ENCODE data around the gene PTPRA.
A peak's percentile ranks its signal among the peaks of the same experiment; 100 is the strongest.
"Not testable (repeated sequence)": the region's sequence is repeated elsewhere in the genome, so short reads cannot be mapped to it uniquely, and the experiment has no call there.

The PTPRA gene

DNA sequence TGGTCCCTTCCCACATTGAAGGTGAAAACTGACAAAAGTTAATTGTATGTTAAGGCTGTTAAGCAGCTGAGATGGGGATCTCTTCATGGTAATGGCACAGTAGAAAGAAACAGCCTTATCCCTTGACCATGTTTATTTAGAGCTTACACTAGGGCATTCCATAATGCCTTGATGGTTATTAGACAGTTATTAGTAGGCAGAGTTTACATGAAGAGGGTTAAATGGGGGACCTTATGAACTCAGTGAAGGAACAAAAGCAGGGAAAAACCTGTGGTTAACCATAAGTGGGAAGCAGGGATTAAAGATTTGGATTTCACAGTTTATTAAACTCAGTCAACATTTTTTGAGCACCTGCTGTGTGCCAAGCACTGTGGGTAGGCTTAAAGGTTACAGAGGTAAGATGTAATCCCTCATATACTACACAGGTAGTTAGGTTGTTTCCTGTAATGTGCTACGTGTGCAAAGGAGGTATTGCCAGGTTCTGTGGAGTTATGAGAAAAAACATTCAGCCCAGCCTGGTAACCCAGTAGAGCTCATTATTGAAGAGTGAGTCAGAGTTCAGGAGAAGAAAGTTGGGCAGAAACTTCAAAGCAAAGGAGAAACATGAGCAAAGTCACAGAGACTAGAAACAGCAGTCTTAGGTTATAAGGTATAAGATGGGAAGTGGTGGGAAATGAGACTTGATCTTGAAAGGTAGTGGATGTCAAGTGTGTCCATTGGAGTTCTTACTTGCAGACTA lies 137.9 kb downstream of the PTPRA start:
- no peak for DNase-seq

DNA sequence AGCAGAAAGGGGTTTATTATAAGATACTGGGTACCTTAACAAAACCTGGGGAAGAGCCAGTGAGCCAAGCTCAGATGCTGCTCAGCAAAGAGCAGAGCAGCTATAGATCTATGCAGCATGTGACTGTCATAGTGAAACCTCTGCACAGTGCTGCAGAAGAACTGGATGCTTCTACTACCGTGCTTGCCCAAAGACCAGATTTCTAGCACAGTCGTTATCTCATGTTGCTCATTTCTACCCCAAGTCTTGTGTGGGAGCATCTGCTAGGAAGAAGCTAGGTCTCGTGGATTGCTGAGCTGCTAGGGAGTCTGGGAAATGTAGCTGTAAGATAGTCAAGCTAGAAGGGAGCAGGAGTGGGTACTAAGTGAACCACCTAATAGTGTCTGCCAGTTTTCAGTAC lies 138.5 kb downstream of the PTPRA start:
- DNase-seq: no peak

DNA sequence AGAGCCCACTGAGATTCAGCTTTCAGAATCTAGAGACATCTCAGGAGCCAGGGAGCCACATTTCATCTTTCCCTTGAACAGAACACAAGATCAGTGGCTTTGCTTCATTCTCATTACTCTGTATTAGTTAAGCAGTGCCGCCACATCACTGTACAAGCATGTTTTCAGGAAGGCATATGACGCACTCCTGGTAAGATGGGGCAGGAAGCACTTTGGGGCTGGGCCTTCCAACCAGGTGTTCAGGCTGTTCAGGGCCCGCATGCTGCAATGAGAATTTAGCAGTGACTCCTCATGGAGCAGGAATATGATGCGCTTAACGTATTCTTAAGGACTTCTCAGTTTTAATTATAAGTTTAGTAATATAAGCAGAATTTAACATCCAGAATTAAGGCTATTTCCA lies 140.5 kb downstream of the PTPRA start:
- no peak for DNase-seq

DNA sequence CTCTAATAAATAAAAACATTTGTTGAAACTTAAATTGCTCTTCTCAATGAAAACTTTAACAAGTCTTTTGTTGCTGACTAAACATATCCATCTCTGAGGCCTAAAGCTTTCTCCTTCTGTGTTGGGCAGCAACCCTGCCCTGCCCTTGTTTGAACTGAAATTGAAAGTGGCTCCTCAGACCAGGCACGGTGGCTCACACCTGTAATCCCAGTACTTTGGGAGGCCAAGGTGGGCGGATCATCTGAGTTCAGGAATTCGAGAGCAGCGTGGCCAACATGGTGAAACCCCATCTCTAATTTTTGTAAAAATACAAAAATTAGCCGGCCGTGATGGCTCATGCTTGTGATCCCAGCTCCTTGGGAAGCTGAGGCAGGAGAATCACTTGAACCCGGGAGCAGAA lies 140.9 kb downstream of the PTPRA start:
- no peak for DNase-seq

DNA sequence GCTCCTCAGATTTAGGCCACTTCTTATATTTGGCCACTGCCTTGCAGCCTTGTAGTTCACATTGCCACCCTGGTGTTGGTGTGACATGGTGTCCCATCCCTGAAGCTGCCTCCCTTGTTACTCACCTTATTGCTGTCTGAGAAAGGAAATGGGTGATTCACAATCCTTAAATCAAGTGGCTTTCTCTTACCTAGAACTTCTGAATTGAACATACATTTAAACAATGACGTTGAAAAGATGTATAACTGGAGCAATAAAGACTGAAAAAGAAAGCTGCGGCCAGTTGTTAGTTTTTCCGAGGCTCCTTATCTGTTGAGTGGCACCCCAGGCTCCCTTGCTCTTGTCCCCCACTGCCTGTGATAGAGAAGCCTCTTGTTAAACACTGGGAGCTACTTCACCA lies 141.4 kb downstream of the PTPRA start:
- DNase-seq: no peak

DNA sequence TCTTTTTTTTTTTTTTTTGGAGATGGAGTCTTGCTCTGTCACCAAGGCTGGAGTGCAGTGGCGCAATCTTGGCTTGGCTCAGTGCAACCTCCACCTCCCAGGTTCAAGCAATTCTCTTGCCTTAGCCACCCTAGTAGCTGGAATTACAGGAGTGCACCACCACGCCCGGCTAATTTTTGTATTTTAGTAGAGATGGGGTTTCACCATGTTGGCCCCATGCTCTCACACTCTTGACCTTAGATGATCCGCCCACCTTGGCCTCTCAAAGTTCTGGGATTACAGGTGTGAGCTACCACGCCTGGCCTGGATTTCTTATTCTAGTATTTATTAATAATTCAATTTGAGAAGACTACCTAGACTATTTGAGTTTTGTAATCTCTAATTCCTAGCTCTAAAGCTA lies 142.0 kb downstream of the PTPRA start:
- DNase-seq: not testable (repeated sequence)

DNA sequence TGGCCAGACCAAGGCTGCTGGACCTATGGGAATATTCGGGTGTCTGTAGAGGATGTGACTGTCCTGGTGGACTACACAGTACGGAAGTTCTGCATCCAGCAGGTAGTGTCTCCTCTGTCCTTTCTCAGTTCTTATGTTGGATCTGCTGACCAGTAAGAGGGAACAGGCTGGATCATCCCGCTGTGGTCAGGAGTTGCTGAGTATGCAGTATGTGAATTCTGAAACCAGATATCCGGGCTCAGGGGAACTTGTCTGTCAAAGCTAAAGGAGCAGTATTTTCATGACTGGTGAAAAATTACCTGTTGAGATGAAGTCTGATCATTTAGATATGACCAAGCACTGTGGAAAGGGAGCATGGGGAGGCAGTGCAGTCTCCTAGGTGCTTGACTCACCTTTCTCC lies 148.0 kb downstream of the PTPRA start:
- DNase-seq: no peak

DNA sequence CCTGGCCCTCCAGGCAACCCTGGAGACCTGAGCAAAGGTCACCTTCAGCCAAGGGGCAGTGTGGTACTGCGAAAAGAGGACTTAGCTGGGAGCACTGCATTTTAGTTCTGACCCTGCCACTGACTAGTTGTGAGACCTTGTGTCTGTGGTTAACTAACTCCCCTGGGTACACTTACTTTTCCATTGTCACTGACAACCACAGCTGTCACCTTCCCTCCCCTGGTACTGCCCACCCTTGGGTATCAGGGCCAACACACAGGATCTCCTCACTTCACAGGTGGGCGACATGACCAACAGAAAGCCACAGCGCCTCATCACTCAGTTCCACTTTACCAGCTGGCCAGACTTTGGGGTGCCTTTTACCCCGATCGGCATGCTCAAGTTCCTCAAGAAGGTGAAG lies 148.5 kb downstream of the PTPRA start:
- DNase-seq: no peak

DNA sequence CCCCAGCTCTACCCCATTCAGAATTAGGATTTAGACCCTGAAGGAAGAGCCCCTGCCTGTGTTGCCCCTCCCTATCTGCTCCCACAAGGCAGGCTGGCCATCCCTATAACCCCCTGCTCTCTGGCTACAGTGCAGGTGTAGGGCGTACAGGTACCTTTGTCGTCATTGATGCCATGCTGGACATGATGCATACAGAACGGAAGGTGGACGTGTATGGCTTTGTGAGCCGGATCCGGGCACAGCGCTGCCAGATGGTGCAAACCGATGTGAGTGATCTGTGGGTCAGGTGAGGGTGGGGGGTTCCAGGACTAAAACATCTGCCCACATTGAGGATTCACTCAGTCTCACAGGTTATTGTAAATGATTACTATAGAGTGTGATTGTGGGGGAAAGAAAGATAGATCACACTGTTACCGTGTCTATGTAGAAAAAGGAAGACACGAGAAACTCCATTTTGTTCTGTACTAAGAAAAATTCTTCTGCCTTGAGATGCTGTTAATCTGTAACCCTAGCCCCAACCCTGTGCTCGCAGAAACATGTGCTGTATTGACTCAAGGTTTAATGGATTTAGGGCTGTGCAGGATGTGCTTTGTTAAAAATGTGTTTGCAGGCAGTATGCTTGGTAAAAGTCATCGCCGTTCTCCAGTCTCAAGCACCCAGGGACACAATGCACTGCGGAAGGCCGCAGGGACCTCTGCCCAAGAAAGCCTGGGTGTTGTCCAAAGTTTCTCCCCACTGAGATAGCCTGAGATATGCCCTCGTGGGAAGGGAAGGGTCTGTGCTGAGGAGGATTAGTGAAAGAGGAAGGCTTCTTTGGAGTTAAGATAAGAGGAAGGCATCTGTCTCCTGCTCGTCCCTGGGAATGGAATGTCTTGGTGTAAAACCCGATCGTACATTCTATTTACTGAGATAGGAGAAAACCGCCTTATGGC lies 149.5 kb downstream of the PTPRA start:
- DNase-seq: not testable (repeated sequence)

DNA sequence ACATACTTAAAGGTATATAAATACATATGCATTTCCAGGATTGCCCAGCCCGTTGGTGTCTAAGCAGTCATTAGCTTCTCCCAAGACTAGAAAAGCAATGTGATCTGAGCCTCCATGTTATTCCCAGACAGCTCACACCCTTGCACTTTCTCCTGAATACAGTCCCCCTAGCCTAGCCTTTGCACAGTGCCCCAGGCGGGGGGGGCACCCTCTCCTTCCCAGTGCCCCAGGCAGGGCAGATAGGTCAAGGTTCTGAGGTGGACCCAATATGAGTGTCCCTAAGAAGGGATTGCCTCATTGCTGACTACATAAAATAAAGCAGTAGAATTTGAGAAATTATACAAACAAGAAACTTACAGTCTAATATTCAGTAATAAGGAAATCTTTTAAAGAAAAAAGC lies 154.7 kb downstream of the PTPRA start:
- DNase-seq: no peak

DNA sequence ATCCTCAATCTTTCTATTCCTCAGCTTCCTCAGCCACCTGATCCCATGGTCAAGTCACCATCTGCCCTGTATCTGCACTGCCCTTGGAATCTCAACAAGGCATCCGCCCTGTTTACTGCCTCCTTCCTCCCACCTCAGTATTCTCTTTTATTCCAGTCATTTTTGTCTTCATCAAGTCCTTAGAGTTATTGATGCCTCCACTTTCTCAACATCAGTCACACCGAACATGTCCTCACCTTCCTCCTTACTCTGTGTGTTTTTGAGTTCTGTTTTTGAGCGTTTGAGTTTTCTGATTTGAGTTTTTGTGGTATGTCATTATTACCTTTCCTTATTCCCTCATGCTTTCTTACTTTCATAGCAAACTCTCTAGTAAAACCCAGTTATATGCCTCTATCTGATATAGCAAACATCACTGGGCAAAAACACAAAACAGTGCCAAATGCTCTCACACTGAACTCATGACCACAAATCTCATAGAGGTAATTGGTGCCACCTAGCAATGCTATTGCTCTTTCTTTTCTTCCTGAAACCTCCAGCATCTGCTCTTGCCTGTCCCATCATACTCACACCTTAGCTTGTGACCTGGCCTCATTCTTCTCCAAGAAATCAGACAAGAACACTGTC lies 158.4 kb downstream of the PTPRA start:
- DNase-seq: no peak

DNA sequence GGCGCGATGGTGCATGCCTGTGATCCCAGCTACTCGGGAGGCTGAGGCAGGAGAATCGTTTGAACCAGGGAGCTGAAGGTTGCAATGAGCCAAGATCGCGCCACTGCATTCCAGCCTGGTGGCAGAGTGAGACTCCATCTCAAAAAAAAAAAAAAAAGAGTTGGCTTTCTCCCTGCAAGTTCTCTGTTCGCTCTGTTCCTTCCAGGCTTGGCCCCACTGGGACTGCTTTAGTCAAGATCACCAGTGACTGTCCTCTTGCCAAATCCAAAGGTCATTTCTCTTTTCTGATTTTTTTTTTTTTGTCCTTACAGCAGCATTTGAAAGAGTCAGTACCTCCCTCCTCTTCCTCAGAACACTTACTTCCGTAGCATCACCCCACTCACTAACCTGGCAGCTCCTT lies 159.3 kb downstream of the PTPRA start:
- no peak for DNase-seq

DNA sequence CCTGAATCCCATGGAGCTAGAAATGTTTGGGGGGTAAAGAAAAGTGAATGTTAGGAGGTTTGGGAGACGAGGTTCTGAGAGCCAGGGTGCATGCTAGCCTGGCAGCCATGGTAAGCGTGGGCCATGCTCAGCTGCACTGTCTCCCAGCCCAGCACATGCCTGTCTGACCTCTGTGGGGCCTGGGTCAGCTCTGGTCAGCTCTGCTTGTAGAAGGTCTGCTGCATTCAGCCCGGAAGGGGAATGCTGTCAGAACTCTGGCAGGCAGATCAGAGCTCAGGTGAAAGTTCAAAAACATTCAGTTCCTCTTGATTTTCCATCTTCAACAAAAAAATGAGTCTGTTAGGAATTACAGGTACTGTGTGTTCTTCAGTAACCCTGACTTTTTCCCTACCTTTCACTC lies 164.4 kb downstream of the PTPRA start:
- DNase-seq: no peak

DNA sequence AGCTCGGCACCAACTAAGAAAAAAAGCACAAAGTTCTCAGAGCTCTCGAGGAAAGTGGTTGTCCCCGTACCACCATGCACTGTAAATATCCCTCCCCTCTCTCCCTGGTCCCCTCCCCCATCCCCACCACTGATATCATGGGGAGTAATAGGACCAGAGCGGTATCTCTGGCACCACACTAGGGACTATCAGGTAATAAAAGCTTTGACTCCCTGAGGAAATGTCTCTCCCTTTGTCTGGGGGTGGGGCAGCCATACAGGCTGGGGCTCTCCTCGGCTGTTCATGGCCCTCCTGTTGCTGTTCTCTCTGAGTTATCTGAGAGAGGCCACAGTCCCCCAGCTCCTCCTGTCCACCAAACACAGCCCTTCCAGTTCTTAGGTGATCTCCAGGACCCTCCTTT lies 165.2 kb downstream of the PTPRA start:
- DNase-seq: no peak

DNA sequence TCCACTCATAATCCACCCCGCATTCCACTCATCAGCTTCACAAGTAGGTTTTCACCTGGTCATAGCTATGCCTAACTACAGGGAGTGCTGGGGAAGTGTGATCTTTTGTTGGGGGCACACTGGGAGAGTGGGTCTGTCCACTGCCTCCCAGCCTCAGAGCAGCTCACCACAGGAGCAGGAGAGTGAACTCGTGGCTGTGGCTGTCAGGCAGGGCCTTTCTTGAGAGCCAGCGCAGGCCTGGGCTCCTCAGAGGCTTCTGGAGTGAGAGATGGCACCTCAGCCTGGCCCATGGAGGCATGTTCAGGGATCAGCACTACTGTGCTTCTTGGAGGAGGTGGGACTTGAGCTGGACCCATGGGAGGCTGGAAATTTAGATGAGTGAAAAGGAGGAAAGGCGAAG lies 166.1 kb downstream of the PTPRA start:
- DNase-seq: no peak

DNA sequence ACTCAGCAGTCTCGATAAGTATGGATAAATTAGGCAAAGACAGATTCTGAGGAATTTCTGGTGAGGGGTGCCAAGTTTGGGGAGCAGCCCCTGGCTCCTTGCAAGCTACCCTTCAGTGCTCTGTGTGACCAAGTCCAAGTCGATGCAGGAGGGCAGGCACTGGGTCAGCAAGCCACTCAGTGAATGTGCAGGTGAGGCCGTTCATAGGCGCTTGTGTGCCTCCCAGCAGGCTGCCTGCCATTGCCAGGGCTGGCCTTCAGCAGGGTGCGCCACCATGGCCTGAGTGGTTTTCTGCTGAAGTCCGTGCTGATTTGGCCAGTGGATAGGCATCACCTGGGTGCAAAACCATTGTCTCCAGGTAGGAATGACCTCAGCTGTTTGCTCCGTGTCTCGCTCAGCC lies 166.8 kb downstream of the PTPRA start:
- no peak for DNase-seq

DNA sequence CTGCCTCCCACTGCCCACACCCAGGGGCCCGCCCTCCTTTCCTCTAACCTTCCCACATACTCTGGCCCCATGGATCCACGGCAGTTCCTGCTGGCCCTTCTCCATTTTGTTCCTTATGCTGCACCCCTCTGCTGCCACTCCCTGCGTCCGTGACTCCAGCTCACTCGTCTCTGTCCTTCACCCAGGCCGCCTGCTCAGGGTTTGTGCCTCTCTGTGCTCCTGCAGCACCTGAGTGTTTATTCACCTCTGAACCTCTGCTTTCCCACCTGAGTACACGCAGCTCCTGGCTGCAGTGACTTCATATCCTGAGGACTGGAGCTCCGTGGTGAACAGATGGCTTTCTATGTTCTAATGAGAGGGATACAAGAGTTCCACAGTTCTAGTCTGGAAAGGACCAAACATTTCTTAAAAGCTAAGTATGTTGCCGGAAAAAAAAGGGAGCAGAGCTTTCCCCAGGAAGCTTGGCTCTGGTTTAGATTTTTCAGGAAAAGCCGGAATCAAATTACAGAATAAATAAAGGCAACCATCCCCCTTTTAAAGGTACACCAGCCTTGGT lies 168.7 kb downstream of the PTPRA start:
- no peak for DNase-seq

DNA sequence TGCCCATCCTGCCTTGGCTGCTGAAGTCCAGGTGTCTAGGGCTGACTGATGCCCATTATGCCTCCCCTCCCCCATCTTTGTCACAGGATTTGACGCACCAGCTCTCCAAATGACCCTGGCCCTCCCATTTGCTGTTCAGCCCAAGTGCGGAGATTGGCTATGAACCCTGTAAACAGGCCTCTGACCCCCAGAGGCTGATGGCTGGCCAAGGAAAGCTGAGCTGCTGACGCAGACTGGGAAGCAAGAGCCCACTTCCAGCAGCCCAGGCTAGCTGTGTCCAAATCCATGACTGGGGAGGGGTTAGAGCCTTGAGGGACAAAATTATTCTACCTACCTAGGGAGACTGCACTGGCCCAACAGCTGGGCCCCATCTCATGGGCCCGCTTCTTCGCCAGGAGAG lies 169.3 kb downstream of the PTPRA start:
- DNase-seq: no peak

DNA sequence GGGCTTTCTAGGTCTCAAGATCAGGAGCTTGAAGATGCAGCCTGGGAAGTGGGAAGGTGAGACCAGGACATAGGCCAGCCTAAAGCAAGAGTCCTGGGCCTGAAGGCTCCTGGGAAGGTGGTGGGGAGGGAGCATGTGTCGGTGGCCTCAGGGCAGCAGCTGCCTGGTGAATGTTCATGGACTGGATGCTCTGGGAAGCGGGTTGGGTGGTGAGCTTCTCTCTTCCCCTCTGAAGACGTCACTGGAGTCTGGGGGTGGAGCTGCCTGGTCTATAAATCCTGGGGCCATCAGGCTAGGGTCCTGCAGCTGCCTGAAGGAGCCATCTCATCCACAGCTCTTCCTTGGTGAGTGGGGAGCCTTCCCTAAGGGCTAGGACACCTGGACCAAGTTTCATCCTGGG lies 170.0 kb downstream of the PTPRA start, which contains the start of gene GNRH2:
Gene GNRH2 (plus strand): TSS at position 301 of the 400 bp plus-strand sequence. CDS start 793 bp downstream, outside the sequence.
- DNase-seq: no peak

DNA sequence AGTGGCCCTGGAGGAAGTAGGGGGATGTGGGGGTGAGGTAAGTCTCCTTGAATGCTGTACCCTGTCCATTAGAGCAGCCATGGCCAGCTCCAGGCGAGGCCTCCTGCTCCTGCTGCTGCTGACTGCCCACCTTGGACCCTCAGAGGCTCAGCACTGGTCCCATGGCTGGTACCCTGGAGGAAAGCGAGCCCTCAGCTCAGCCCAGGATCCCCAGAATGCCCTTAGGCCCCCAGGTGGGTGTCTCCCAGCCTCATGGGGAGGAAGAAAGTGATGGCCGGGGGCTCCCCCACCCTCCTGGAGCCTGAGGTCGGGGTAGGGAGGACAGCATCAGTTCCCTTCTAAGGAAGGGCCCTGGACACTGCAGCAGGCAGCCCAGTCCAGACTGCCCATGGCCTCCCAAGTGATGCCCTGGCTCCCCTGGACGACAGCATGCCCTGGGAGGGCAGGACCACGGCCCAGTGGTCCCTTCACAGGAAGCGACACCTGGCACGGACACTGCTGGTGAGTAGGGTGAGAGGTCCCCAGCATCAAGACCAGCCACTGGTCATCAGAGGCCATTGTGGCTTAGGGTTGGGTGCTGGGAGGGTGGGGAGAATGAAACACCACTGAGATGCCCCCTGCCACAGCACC lies 171.2 kb downstream of the PTPRA start:
- DNase-seq: no peak

DNA sequence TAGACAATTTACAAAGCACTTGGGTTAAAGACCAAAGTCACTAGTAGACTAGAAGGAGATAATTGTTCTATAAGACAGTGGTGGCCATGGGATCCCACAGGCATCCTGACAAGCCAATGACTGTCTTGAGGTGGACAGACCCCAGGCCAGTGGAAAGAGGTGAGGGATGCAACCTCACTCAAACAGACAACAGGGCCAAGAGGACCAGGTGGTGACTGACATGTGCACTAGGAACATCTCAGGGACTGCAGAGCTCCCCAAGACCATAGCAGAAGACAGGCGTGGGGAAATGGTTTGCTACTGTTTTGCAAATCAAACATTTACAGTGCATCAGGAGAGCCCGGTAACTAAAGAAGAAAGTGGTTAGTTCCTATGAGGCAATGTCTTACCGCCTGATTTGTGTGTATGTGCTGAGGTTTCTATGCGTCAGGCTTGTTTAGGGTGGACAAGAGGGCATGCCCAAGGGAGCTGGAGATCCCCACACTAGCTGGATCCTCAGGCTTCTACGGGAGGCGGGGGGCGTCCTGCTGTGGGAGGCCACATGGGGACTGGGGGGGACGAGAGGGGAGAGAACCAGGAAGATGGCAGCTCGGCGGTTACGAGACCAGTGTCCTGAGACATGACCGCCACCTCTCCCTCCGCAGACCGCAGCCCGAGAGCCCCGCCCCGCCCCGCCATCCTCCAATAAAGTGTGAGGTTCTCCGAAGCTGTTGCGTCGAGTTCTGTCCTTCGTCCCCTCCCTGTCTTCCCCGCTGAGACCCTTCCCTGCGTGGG lies 171.9 kb downstream of the PTPRA start:
- peak; percentile 76 for DNase-seq

Measured in GF-D8 (cell line).